HCT116 (cell line): Measurements from ENCODE around the gene DPYD. TPM values are rescaled to one million over a fixed set of nuclear protein-coding genes. Genes with fewer than 3 reads are reported as not detected.

Source experiments
- ATAC-seq: fragments of 200-7000 bp; cut with Tn5 transposase; 2 replicates; pipeline ENCODE4 v1.9.1; 2020; ENCODE audit warnings: mild to moderate bottlenecking, moderate library complexity
- BruUV-seq: library from RNA; stranded (reverse); fragments of 400-500 nt; replicated peaks from 2 replicates; lab custom pipeline; 2021; lab: Mats Ljungman, UMichigan
- CTCF ChIA-PET: fragments of 300-600 bp; sonication (Branson Sonifier 250); formaldehyde crosslinking; loops from one replicate; lab custom pipeline; 2021; ENCODE audit warnings: antibody characterized with exemption; lab: Charles Lee
- POLR2A ChIA-PET: fragments of 300-600, 350-600 bp; sonication (Branson Sonifier 250); formaldehyde crosslinking; loops from one replicate; lab custom pipeline; 2021; ENCODE audit warnings: antibody characterized with exemption; lab: Charles Lee
- RAD21 ChIA-PET, 2 experiments: fragments of 300-600 bp; sonication (Branson Sonifier 250); formaldehyde crosslinking; loops; one replicate each; lab custom pipeline; 2023; ENCODE audit warnings: low total read pairs in 2 of 2; ENCODE audit not compliant: uncharacterized antibody in 2 of 2, unreplicated experiment in 2 of 2, low non-redundant PET in 1 of 2; lab: Charles Lee
- DNase-seq: peaks from one replicate; pipeline ENCODE4 v3.0.0-alpha.2; 2010; ENCODE audit warnings: low read depth, low spot score
- H2AFZ ChIP-seq: fragments of 200-600 bp; shearing (Covaris generic), sonication (generic); 2 replicates; pipeline ENCODE4 v1.6.1; 2017; ENCODE audit warnings: low read depth, mixed run types, mixed read lengths, antibody characterized with exemption, low read length; ENCODE audit not compliant: poor library complexity, severe bottlenecking
- H3K27ac ChIP-seq: 2 replicates; pipeline ENCODE4 v1.5.1; 2012; ENCODE audit warnings: low read depth, low read length
- H3K27me3 ChIP-seq: fragments of 200-600 bp; sonication (generic); 2 replicates; pipeline ENCODE4 v1.6.1; 2016; ENCODE audit warnings: mixed run types, low read length, mixed read lengths; ENCODE audit not compliant: insufficient read depth
- H3K36me3 ChIP-seq, 2 experiments: fragments of 200-500 bp in 1 of 2; fragments of 200-600 bp in 1 of 2; sonication (Bioruptor generic) in 1 of 2; sonication (generic) in 1 of 2; 2 replicates each; pipeline versions ENCODE4 v1.5.1 to v1.6.1; 2014 to 2016; ENCODE audit warnings: low read length in 2 of 2, inconsistent platforms in 1 of 2, mixed read lengths in 1 of 2, mixed run types in 1 of 2; ENCODE audit not compliant: insufficient read depth in 2 of 2, control insufficient read depth in 1 of 2
- H3K4me1 ChIP-seq, 2 experiments: fragments of 200-600 bp in 1 of 2; sonication (generic) in 1 of 2; 2 replicates each; pipeline versions ENCODE4 v1.5.1 to v1.6.1; 2012 to 2017; ENCODE audit warnings: low read length in 2 of 2, inconsistent platforms in 1 of 2, mild to moderate bottlenecking in 1 of 2, mixed read lengths in 1 of 2, mixed run types in 1 of 2, moderate library complexity in 1 of 2; ENCODE audit not compliant: insufficient read depth in 2 of 2, control insufficient read depth in 1 of 2
- H3K4me2 ChIP-seq: fragments of 200-600 bp; sonication (generic); 2 replicates; pipeline ENCODE4 v1.6.1; 2017; ENCODE audit warnings: mixed run types, low read length, mixed read lengths
- H3K4me3 ChIP-seq, 2 experiments: fragments of 200-600 bp in 1 of 2; sonication (generic) in 1 of 2; replicated peaks in 1 of 2; 2 replicates each; pipeline ENCODE4 v1.5.1; 2011 to 2016; ENCODE audit warnings: low read length in 2 of 2, control low read depth in 1 of 2, low read depth in 1 of 2, mild to moderate bottlenecking in 1 of 2, mixed read lengths in 1 of 2, mixed run types in 1 of 2
- H3K79me2 ChIP-seq: fragments of 200-600 bp; sonication (generic); 2 replicates; pipeline ENCODE4 v1.6.1; 2017; ENCODE audit warnings: mild to moderate bottlenecking, mixed run types, low read length, moderate library complexity, mixed read lengths; ENCODE audit not compliant: insufficient read depth
- H3K9ac ChIP-seq: fragments of 200-600 bp; sonication (generic); 2 replicates; pipeline ENCODE4 v1.6.1; 2016; ENCODE audit warnings: low read length, mixed read lengths
- H3K9me2 ChIP-seq: fragments of 200-600 bp; sonication (generic), shearing (Covaris generic); 2 replicates; pipeline ENCODE4 v1.6.1; 2017; ENCODE audit warnings: mixed run types, mild to moderate bottlenecking, moderate library complexity; ENCODE audit not compliant: insufficient read depth
- H3K9me3 ChIP-seq, 2 experiments: fragments of 200-500 bp in 1 of 2; fragments of 200-600 bp in 1 of 2; sonication (Bioruptor generic) in 1 of 2; sonication (generic) in 1 of 2; 2 replicates each; pipeline ENCODE4 v1.6.1; 2014 to 2017; ENCODE audit warnings: low read length in 2 of 2, mixed read lengths in 2 of 2, inconsistent platforms in 1 of 2, low read depth in 1 of 2, mild to moderate bottlenecking in 1 of 2, mixed run types in 1 of 2, moderate library complexity in 1 of 2; ENCODE audit not compliant: control insufficient read depth in 1 of 2, insufficient read depth in 1 of 2
- H4K20me1 ChIP-seq: fragments of 200-600 bp; sonication (generic), shearing (Covaris generic); 2 replicates; pipeline ENCODE4 v1.6.1; 2017; ENCODE audit warnings: mixed run types, mild to moderate bottlenecking, moderate library complexity; ENCODE audit not compliant: insufficient read depth
- ATF3 ChIP-seq: IDR thresholded peaks from 2 replicates; pipeline ENCODE4 v1.6.1; 2012
- CEBPB ChIP-seq: IDR thresholded peaks from 2 replicates; pipeline ENCODE4 v1.6.1; 2012; ENCODE audit warnings: low read depth
- CTCF ChIP-seq, 3 experiments: fragments of 200-600 bp in 1 of 3; sonication (generic) in 1 of 3; IDR thresholded peaks in 2 of 3; conservative IDR thresholded peaks in 1 of 3; 2 replicates each; pipeline ENCODE4 v1.5.1; 2012 to 2017; ENCODE audit warnings: low read depth in 2 of 3, low read length in 2 of 3, antibody characterized with exemption in 1 of 3, borderline replicate concordance in 1 of 3, control low read depth in 1 of 3, mild to moderate bottlenecking in 1 of 3, mixed read lengths in 1 of 3, mixed run types in 1 of 3, moderate library complexity in 1 of 3; ENCODE audit not compliant: insufficient read depth in 1 of 3
- EGR1 ChIP-seq: IDR thresholded peaks from 2 replicates; pipeline ENCODE4 v1.6.1; 2012; ENCODE audit warnings: low read depth
- EZH2phosphoT487 ChIP-seq: fragments of 200-600 bp; IDR thresholded peaks from 2 replicates; pipeline ENCODE4 v1.6.1; 2018; ENCODE audit warnings: antibody characterized with exemption, borderline replicate concordance
- JUND ChIP-seq: IDR thresholded peaks from 2 replicates; pipeline ENCODE4 v1.6.1; 2012
- MAX ChIP-seq: IDR thresholded peaks from 2 replicates; pipeline ENCODE4 v1.6.1; 2012
- POLR2A ChIP-seq: IDR thresholded peaks from 2 replicates; pipeline ENCODE4 v1.7.0; 2011; ENCODE audit warnings: borderline replicate concordance; ENCODE audit not compliant: insufficient read depth, insufficient read length; ENCODE audit errors: extremely low read depth
- POLR2AphosphoS5 ChIP-seq: IDR thresholded peaks from 2 replicates; pipeline ENCODE4 v1.6.1; 2011; ENCODE audit warnings: mild to moderate bottlenecking, low read depth, low read length, moderate library complexity
- REST ChIP-seq: IDR thresholded peaks from 2 replicates; pipeline ENCODE4 v1.6.1; 2012; ENCODE audit warnings: low read depth
- SIN3A ChIP-seq: IDR thresholded peaks from 2 replicates; pipeline ENCODE4 v1.6.1; 2012; ENCODE audit warnings: low read depth
- SP1 ChIP-seq: IDR thresholded peaks from 2 replicates; pipeline ENCODE4 v1.6.1; 2012; ENCODE audit warnings: low read depth
- SRF ChIP-seq: IDR thresholded peaks from 2 replicates; pipeline ENCODE4 v1.6.1; 2012; ENCODE audit warnings: low read depth
- TCF7L2 ChIP-seq: IDR thresholded peaks from 2 replicates; pipeline ENCODE4 v1.7.0; 2011; ENCODE audit warnings: borderline replicate concordance, inconsistent platforms; ENCODE audit not compliant: insufficient read depth, insufficient read length; ENCODE audit errors: extremely low read depth
- YY1 ChIP-seq: IDR thresholded peaks from 2 replicates; pipeline ENCODE4 v1.6.1; 2011; ENCODE audit warnings: low read length, low read depth, moderate library complexity, mild to moderate bottlenecking; ENCODE audit not compliant: insufficient replicate concordance; ENCODE audit errors: extremely low read depth
- ZBTB33 ChIP-seq: IDR thresholded peaks from 2 replicates; pipeline ENCODE4 v1.6.1; 2011; ENCODE audit warnings: mild to moderate bottlenecking, low read length, moderate library complexity; ENCODE audit not compliant: insufficient replicate concordance; ENCODE audit errors: extremely low read depth
- intact Hi-C: fragments of 100-400 bp; cut with micrococcal nuclease; formaldehyde crosslinking; loops from 2 replicates; pipeline ENCODE4 v1.10.0; 2022
- total RNA-seq: library from RNA; stranded (reverse); gene quantifications from one replicate; pipeline ENCODE4 v1.2.1, GENCODE V29; 2021; ENCODE audit not compliant: unreplicated experiment

DPYD gene
- total RNA-seq, 1 experiment from 2014 or later, result 1.7 TPM

- no peak overlapping the region for H3K4me2 ChIP-seq
- no TSS peak for BruUV-seq
- no peak for ATAC-seq
- CTCF ChIA-PET, result no interaction called here
- no peak overlapping the region for H3K27ac ChIP-seq
- H3K9ac ChIP-seq, result no peak overlapping the region
- no peaks in the 10 kb centered on the region for H3K4me1 ChIP-seq
- H3K79me2 ChIP-seq, result no peaks in the 10 kb centered on the region
- no peaks in the 10 kb centered on the region for H3K9me3 ChIP-seq
- POLR2A ChIA-PET, result no interaction called here
- no peaks in the 10 kb centered on the region for H4K20me1 ChIP-seq
- no peak overlapping the region for H3K4me3 ChIP-seq
- TF ChIP-seq EZH2phosphoT487 (no peak), SRF (no peak), POLR2A (no peak), ZBTB33 (no peak), CTCF (IDR thresholded peaks at IDR 0.05 in 2 of 3, conservative IDR thresholded peaks at IDR 0.05 in 1 of 3; ENCODE audit: borderline replicate concordance in 1 of 3, insufficient read depth in 1 of 3, low read depth in 2 of 3, low read length in 2 of 3) (no peak), TCF7L2 (no peak), JUND (no peak), EGR1 (no peak), CEBPB (no peak), ATF3 (no peak), SP1 (no peak), POLR2AphosphoS5 (no peak), SIN3A (no peak), MAX (no peak), YY1 (no peak), REST (no peak)
- TF ChIP-seq, all 23 proteins: peak for 0
- intact Hi-C loops, result no loop called here
- DNase-seq, result no peak
- H2AFZ ChIP-seq, result no peak overlapping the region
- no peaks in the 10 kb centered on the region for H3K27me3 ChIP-seq
- no peaks in the 10 kb centered on the region for H3K9me2 ChIP-seq
- H3K36me3 ChIP-seq, result no peaks in the 10 kb centered on the region
- RAD21 ChIA-PET, result no interaction called here
These were observed 496.6 kb downstream of the DPYD start for GRCh38 chr1:97424209-97424608.
